NOMO-1 (cell line): Measurements from ENCODE around the gene PRKAG2.
"Not testable (repeated sequence)": the region's sequence is repeated elsewhere in the genome, so short reads cannot be mapped to it uniquely, and the experiment has no call there.

Experiments used
- DNase-seq, 2 experiments: peaks; one replicate each; lab custom pipeline; 2025; ENCODE audit not compliant: unreplicated experiment in 2 of 2; lab: John Stamatoyannopoulos, UW

Gene PRKAG2

DNA sequence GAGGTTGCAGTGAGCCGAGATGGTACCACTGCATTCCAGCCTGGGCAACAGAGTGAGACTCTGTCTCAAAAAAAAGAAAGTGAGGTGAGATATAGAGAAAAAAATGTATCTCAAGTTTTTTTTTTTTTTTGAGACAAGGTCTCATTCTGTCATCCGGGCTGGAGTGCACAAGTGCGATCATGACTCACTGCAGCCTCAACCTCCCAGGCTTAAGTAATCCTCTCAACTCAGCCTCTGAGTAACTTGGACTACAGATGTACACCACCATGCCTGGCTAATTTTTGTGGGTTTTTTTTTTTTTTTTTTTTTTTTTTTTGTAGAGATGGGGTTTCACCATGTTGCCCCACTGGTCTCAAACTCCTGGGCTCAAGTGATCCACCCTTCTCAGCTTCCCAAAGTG is 303.9 kb downstream of the PRKAG2 start:
- DNase-seq: not testable (repeated sequence)

DNA sequence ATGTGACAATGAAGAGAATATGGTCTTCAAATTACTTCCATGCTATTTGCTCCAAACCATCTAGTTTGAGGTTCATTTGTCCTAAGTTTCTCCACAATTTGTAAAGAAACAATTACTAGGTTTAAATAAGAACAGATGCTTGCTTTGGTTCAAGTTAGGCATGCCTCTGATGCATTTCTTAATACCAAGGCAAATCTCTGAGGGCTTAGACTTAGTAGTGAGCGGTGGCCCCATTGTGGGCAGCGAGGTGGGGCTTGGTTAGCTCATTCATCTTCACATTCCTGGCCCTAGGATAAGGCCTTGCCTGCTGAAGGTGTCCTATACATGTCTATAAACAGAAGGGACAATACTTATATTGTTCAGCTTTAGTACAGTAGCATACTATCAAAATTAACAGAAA is 304.8 kb downstream of the PRKAG2 start:
- DNase-seq: no peak

DNA sequence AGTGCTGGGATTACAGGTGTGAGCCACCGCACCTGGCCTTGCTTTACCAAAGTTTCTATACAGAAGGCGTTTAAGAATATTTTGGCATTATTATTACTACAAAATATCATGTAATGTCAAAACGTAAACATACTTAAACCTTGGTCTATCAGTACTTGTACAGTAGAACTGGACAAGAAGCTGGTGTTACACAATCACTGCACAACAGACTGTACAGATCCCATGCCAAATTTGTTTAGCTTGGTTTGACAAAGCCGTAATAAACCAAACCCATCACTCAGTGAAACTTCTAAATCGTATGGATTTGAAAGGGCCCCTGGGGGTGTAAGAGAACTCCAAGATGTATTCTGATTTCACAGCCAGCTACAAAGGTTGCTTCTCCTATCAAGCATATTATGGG is 305.4 kb downstream of the PRKAG2 start:
- no peak for DNase-seq

DNA sequence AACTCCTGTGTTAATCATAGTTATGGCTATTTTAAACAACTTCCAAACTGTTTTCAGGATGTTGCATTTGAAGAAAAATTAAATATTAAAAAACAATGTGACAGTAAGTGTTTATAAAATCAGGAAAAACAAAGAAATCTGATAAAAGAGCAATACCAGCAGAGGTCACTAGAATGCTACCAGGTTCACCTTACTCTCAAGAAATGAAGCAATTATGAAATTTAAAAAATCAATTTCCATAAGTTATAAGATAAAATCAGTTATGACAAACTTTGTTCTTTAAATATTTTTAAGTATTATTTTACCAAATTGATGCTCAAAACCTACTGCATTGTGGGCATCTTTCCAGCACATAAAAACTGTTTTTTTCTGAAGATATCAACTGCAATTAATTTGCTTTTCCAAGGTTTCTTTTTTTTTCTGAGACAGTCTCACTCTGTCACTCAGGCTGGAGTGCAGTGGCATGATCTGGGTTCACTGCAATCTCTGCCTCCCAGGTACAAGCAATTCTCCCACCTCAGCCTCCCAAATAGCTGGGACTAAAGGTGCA is 306.5 kb downstream of the PRKAG2 start:
- DNase-seq: no peak

DNA sequence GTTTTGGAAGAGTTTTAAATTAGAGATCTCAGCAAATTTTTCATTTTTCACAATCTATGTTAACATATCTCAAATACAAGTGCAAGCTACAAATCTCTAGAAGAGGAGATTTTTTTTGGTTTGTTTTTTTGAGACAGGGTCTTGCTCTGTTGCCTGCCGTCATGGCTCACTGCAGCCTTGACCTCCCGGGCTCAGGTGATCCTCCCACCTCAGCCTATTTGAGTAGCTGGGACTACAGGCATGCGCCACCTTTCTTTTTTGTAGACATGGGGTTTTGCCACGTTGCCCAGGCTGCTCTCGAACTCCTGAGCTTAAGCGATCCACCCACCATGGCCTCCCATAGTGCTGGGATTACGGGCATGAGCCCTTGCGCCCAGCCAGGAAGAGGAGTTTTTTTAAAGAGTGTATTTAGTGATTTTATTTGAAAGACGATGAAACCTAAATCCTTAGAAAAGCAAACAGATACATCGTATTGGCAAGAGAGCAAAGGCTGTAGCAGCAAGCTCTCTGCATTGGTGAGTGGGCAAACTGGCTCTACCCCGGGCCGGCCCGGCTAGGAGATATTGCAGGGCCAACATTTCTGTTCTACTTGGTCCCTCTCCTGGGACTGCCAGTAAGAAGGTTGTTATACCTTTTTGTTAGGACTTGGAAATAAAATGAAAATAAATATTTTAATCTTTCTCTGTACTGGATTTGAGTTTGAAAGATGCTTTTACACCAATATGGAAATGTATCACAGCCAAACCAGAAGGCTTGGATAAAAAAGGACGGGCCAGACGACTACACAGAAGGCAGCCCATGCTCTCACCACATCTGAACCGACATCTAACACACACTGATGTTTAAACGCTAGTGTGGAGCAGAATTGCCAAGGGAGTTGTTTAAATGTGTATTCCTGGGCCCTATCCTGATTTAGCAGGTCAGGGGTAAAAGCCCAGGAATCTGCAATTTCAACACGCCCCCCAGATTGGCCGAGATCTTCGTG is 307.7 kb downstream of the PRKAG2 start:
- no peak for DNase-seq

DNA sequence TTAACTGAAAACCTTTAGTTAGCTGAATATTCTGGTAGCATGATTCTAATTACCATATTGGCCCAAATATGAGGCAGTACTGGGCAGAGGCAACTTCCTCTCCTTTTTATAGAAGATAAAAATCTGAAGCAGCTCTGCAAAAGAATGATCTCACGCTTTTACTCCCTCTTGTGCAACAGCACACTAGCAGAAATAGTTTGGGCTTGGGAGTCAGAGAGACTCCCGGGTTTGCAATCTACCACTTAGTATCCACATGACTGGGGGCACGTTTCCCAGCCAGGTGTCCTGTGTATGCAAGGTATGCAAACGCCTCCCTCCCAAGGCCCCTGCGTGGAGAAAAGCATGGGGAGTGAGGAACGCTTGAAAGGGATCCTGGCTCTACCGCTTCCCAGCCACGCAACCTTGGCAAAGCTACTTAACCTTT is 310.0 kb downstream of the PRKAG2 start:
- peak; percentile 8 to 38 for DNase-seq

DNA sequence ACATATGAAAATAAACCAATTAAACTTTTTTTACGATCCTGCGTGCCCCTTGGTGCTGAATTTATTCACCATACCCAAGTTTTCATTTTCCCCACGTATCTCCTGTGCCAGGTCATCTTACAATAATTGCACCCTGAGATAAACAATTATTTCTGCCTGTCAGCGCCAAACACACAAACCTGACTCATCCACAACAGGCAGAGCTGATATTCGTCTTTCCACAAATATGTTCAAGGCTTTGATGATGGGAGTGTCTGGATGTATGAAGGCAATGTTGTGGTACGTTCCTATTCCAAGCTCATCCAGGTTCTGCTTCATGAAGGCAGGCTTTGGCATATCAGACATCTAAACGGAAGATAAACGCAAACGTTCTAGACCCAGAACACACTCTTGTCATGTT is 311.4 kb downstream of the PRKAG2 start:
- DNase-seq: no peak

DNA sequence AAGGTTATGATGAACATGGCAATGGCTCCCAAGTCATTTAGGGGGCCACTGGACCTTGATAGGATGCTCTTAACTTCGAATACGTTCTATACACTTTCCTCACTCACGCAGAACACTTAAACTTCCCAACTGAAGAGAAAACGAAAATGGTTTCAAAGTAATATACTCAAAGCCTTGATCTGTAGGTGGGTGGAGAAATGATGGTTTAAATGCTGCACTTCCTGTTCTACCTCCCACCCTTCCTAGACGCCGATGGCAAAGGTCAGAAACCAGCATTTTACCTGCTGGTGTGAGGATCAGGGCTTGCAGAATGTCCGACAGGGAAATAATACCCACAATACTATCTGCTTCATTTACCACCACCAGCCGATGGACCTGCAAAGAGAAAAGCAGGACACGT is 316.7 kb downstream of the PRKAG2 start:
- DNase-seq: no peak

DNA sequence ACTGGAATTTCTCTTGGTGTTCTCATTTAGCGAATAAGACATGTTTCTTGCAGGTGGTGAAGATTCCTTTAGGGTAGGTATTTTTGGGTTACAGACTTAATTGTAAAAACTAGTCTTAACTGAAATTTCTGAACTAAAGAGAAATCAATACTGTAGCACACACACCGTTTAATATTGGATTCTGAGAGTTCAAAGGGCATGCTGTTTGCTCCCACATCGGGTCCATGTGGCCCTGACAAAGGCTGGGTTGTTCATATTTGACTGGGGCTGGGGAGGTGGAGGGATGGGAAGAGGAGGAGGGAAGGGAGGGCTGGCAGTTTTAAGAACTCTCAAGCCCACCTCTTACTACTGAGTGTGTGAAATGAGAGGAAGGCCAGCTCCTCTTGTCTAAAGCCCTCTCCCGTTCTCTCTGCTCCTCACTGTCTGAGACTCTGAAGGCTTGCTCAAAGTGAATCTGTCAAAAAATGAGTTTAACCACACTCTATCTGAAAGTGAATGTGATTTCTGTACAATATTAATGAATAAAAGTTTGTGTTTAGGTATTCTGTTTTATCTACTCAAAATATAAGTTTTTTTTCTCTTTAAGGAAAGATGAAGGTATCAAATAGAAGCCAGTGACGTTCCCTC is 317.2 kb downstream of the PRKAG2 start:
- no peak for DNase-seq

DNA sequence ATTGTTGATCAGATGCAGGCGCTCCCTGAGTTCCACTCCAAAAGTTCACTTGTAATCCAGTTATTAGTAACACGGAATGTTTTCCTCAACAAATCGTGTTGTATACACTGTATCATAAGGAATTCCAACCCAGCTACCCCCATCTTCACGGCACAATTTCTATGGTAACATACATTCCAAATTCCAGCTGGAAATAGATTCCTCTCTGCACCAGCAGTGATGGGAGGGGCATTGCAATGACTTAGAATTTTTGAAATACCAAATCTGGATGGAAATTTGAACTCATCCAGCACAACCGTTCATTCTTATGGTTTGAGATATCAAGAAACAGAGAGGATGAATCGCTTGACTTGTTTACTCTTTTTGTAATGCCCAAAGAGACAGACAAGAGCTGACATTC is 318.3 kb downstream of the PRKAG2 start:
- no peak for DNase-seq

DNA sequence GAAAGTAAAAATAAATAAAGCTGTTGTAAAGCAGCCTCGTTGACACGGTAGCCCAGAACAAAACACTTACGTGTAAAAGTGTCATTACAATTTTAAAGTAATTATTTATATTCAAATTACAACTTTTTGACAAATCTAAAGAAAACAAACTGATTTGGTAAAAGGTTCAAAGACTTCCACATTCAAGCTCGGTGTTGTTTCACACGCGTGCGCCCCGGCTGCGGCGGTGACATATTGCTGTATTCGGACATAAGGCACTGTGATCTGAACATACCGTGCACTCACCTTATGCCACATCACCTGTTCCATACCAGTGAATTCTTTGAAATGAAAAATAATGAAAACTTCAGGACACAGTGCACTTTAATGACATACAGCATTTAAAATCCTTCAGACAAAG is 320.3 kb downstream of the PRKAG2 start:
- no peak for DNase-seq

DNA sequence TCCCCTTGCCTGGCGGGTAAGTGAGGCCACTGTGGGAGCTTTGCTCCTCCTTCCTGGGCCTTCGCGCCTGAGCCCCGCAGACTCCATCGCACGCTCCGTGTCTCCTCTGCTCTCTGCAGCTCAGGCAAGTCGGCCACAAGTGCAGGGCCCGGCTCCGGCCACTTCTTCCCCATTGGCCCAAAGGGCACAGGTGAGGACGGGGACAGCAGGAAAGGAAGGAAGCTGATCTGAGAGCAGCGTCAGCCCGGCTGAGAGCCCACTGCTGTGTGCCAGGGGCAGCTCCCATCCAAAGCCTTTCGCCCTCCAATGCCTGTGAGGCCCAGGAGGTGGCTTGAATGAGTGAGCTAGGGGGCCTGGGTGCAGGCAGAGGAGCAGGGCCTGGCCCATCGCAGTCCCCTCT is 323.6 kb downstream of the PRKAG2 start:
- DNase-seq: no peak

DNA sequence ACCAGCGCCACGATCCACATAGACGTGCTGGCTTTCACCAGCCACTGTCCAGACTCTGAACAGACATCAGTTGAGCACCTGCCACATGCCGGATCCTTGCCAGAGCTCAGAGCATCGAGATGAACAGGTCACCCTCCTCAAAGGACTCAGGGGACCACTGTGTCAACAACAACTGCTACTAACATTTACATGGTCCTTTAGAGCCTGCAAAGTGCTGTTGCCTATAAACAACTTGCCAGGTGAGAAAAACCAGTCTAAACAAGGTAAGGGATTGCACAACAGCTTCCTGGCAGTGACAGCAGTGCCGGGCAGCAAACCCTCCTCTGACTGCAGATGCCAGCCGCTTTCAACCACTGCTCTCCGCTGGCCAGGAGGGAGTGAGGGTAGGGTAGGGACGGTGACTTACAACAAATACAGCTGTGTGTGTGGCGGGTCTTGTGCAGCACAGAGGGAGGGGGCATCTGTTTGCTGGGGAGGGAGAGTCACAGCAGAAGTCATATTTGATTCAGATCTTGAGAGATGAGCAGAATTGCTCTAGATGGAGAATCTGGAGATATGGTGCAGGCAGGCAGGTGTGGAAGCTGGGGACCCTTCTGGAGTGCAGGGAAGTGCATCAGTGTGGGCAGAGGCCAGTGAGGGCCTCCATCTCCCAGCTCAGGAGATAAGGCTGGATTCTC is 324.4 kb downstream of the PRKAG2 start:
- no peak for DNase-seq

DNA sequence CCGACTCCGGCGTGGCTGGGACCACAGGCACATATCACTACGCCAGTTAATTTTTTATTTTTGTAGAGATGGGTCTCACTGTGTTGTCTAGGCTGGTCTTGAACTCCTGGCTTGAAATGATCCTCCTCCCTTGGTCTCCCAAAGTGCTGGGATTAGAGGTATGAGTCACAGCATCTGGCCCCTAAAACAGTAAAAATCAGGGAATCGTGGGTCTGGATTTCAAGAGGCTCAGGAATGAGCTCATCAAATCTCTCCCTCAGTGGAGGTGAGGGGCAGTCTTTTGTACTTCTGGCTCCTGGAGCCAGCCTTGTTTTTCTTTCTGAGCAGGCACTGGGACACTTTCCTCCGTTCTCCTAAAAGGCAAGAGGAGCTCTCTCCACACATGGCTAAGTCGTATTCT is 325.1 kb downstream of the PRKAG2 start:
- DNase-seq: no peak

DNA sequence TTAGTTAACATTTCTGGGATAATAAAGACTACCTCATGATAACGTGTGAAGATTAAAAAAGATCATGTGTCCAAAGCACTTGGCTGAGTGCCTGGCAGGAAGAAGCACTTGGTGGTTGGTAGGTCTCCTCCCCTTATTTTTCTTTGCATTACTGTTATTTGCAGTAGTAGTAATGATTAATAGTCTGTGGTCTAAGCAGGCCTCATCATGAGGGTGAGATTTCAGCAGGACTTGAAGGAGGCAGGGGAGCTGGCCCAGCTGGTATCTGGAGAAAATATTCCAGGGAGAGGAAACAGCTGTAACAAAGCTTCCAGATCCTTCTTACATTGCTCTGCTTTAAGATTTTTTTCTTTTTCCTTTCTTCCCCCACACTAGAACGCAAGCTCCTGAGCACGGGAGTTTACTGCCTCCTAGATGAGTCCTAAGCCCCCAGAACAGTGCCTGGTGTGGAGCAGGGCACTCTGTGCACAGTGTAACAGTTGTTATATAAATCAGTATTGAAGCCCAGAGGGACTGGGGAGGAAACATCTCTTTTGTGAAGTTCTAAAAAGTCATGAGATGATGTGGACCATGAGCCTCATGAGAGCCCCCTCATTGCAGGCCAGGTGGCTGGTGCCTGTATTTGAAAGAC is 326.1 kb downstream of the PRKAG2 start:
- no peak for DNase-seq

DNA sequence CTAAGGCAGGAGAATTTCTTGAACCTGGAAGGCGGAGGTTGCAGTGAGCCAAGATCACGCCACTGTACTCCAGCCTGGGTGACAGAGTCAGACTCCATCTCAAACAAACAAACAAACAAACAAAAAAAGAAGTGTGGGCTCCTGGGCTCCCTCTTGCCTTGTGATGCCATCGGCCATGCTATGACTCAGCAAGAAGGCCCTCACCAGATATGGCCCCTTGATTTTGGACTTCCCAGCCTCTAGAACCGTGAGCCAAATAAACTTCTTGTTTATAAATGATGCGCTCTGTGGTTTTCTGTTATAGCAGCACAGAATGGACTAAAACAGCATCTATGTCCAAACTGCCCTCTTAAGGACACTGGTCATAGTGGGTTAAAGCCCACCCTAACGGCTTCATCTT is 327.3 kb downstream of the PRKAG2 start:
- no peak for DNase-seq

DNA sequence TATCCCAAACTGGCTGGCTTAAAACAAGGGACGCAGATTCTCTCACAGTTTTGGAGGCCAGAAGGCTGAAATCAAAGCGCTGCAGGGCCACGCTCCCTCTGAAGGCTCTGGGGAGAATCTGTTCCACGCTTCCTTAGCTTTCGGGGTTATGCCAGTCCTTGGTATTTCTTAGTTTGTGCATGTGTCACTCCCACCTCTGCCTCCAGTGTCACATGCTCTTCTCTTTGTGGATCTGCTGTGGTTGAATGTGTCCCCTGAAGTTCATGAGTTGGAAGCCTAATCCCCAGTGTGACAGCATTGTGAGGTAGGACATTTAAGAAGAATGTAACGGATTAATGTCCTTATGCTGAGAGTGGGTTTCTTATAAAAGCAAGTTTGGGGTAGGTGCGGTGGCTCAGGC is 327.8 kb downstream of the PRKAG2 start:
- no peak for DNase-seq

DNA sequence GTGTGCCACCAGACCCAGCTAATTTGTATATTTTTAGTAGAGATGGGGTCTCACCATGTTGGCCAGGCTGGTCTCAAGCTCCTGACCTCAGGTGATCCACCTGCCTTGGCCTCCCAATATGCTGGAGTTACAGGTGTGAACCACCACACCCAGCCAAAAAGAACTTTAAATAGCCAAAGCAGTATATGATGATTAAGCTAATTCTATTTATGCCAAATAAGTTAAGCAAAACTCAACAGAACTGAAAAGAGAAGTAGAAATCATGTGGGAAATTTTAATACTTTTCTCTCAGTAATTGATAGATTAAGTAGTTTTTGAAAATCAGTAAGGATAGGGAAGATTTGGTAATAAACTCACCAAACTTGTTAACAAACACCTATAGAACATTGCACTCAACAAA is 332.7 kb downstream of the PRKAG2 start:
- DNase-seq: no peak

DNA sequence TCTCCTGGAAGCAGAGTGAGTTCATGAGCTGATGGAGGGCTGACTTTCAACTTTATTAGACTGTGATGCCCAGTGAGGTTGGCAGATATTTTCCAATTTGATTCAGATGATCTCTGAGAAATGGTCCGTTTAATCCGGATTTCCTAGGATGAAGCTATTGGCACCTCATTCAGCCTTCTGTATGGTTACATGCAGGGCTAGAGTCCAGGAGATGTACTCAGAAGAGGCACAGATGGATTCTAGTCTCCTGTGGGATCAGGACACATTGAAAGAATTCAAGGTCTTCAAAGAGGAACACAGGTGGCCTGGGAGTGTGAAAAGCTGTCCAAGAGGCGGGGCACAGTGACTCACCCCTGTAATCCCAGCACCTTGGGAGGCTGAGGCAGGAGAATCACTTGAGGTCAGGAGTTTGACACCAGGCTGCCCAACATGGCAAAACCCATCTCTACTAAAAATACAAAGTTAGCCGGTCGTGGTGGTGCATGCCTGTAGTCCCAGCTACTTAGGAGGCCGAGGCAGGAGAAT is 334.2 kb downstream of the PRKAG2 start:
- no peak for DNase-seq

DNA sequence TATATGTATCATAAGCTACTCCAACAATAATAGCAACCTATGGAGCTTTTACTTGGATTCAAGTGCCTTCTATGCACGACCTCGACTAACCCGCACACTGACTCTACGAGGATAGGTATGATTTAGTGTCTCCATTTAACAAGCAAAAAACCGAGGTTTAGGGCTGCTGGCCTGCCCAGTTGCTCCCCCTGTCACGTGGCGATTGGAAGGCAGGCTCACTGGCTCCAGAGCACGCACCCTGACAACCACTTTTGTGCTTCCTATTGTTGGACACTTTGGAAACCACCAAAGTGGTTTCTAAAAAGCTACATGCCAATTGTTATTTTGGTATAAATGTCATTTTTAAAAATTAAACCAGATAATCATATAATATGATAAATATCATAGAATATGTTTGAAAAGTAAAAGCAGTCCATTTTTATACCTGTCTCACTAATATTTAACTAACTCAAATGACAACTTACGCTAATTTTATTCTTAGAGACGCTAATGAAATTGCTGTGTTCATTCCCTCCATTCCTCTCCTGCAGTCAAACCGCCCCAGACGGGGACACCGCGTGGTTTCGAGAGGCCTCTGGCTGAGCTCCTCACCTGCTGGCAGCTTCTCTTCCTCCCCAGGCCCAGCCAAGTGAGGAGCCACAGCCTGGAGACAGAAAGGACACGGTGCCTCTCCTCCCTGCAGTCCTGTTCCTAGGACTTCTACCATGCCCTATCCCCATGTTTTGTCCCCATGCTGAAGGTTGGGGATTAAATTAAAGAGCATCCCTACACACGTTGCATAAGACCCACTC is 335.0 kb downstream of the PRKAG2 start:
- no peak for DNase-seq
